Stimulated activated naive CD8-positive, alpha-beta T cell treated with anti-CD3 and anti-CD28 coated beads, Interleukin-15, amount 100 ng/mL, for 72 hours (primary cell): Measurements from ENCODE around the gene BRSK1.

Source experiments
- ATAC-seq: fragments of 150-1000 bp; cut with Tn5 transposase; 2 replicates; pipeline ENCODE4 v1.10.0; 2021; ENCODE audit warnings: mild to moderate bottlenecking, moderate library complexity
- DNase-seq, 2 donors: peaks; one replicate each; pipeline ENCODE4 v3.0.0; 2021 to 2022
- H3K27ac Mint-ChIP-seq, 2 donors: one replicate each; pipeline ENCODE4 v1.8.0; 2022; ENCODE audit warnings: mild to moderate bottlenecking in 2 of 2, mixed read lengths in 2 of 2, moderate library complexity in 2 of 2
- H3K27me3 Mint-ChIP-seq: one replicate; pipeline ENCODE4 v1.8.0; 2022; ENCODE audit warnings: mixed read lengths
- H3K4me1 Mint-ChIP-seq: one replicate; pipeline ENCODE4 v1.8.0; 2022; ENCODE audit warnings: mild to moderate bottlenecking, mixed read lengths
- H3K4me3 Mint-ChIP-seq, 2 donors: one replicate each; pipeline ENCODE4 v1.8.0; 2022; ENCODE audit warnings: mild to moderate bottlenecking in 2 of 2, mixed read lengths in 2 of 2, moderate library complexity in 1 of 2
- H3K9me3 Mint-ChIP-seq, 2 donors: one replicate each; pipeline ENCODE4 v1.8.0; 2022; ENCODE audit warnings: mixed read lengths in 2 of 2

Gene BRSK1

GRCh38 chr19:55278391-55279135, 5.2 kb upstream of the BRSK1 start:
- DNase-seq, result no peak
- Mint-ChIP-seq H3K4me3 (peak overlapping the region; percentile 99 to 100), H3K4me1 (peaks cover 63% of the 10 kb centered on the region), H3K27ac (no peak overlapping the region), H3K27me3 (no peaks in the 10 kb centered on the region), H3K9me3 (no peaks in the 10 kb centered on the region)
- ATAC-seq, result no peak

- no peaks in the 10 kb centered on the region for H3K27me3 Mint-ChIP-seq
- no peak for DNase-seq
- peak overlapping the region; percentile 99 to 100 for H3K27ac Mint-ChIP-seq
- peak overlapping the region; percentile 99 to 100 for H3K4me3 Mint-ChIP-seq
- peaks cover 66% of the 10 kb centered on the region for H3K4me1 Mint-ChIP-seq
- ATAC-seq, result no peak
- H3K9me3 Mint-ChIP-seq, result no peaks in the 10 kb centered on the region
Observed at GRCh38 chr19:55279340-55279739, 4.5 kb upstream of the BRSK1 start.

- Mint-ChIP-seq H3K4me3 (peak within 1 kb of the TSS; percentile 99 to 100), H3K27ac (peak within 1 kb of the TSS; percentile 99 to 100), H3K27me3 (no peaks in the 10 kb centered on the region), H3K9me3 (no peaks in the 10 kb centered on the region), H3K4me1 (peaks cover 70% of the 10 kb centered on the region)
- DNase-seq, result peak; percentile 99
- peak; percentile 93 for ATAC-seq
Observed at GRCh38 chr19:55279770-55280643, 3.8 kb upstream of the BRSK1 start, which contains the start of gene HSPBP1. HSPBP1 (minus strand) TSS chr19:55280110; CDS start chr19:55279608, 502 bp downstream.

GRCh38 chr19:55284405-55285058, 735 bp downstream of the BRSK1 start:
- peak overlapping the region in 1 of 2 donors; percentile 42 for H3K27ac Mint-ChIP-seq
- peak; percentile 1 for ATAC-seq
- peaks cover 45% of the 10 kb centered on the region for H3K4me1 Mint-ChIP-seq
- no peak for DNase-seq
- no peaks in the 10 kb centered on the region for H3K9me3 Mint-ChIP-seq
- H3K4me3 Mint-ChIP-seq, result peak overlapping the region; percentile 25 to 64
- no peaks in the 10 kb centered on the region for H3K27me3 Mint-ChIP-seq

GRCh38 chr19:55285229-55285890, 1.6 kb downstream of the BRSK1 start:
- ATAC-seq (no peak), DNase-seq (no peak)
- Mint-ChIP-seq H3K4me3 (peak overlapping the region; percentile 25 to 64), H3K27ac (peak overlapping the region in 1 of 2 donors; percentile 42), H3K9me3 (no peaks in the 10 kb centered on the region), H3K27me3 (no peaks in the 10 kb centered on the region), H3K4me1 (peaks cover 37% of the 10 kb centered on the region)

- ATAC-seq (no peak), DNase-seq (no peak)
- Mint-ChIP-seq H3K4me1 (peaks cover 19% of the 10 kb centered on the region), H3K27me3 (no peaks in the 10 kb centered on the region), H3K9me3 (no peaks in the 10 kb centered on the region), H3K4me3 (no peak overlapping the region), H3K27ac (no peak overlapping the region)
Observed at GRCh38 chr19:55287361-55288079, 3.7 kb downstream of the BRSK1 start.

- no peak overlapping the region for H3K27ac Mint-ChIP-seq
- ATAC-seq (no peak), DNase-seq (no peak)
- peaks cover 6% of the 10 kb centered on the region for H3K4me1 Mint-ChIP-seq
- no peak overlapping the region for H3K4me3 Mint-ChIP-seq
- H3K27me3 Mint-ChIP-seq, result no peaks in the 10 kb centered on the region
- no peaks in the 10 kb centered on the region for H3K9me3 Mint-ChIP-seq
Observed at GRCh38 chr19:55289117-55289796, 5.5 kb downstream of the BRSK1 start.

GRCh38 chr19:55297267-55297666, 13.5 kb downstream of the BRSK1 start:
- no peaks in the 10 kb centered on the region for H3K27me3 Mint-ChIP-seq
- peaks cover 20% of the 10 kb centered on the region for H3K4me1 Mint-ChIP-seq
- no peaks in the 10 kb centered on the region for H3K9me3 Mint-ChIP-seq
- ATAC-seq, result no peak
- no peak for DNase-seq
- no peak overlapping the region for H3K27ac Mint-ChIP-seq
- H3K4me3 Mint-ChIP-seq, result no peak overlapping the region

- no peak for DNase-seq
- no peaks in the 10 kb centered on the region for H3K27me3 Mint-ChIP-seq
- peaks cover 21% of the 10 kb centered on the region for H3K4me1 Mint-ChIP-seq
- no peak overlapping the region for H3K4me3 Mint-ChIP-seq
- no peak overlapping the region for H3K27ac Mint-ChIP-seq
- ATAC-seq, result no peak
- H3K9me3 Mint-ChIP-seq, result no peaks in the 10 kb centered on the region
Observed at GRCh38 chr19:55299991-55300390, 16.2 kb downstream of the BRSK1 start.

GRCh38 chr19:55300886-55301458, 17.2 kb downstream of the BRSK1 start:
- ATAC-seq (no peak), DNase-seq (no peak)
- H3K4me3 Mint-ChIP-seq, result peak overlapping the region; percentile 92 to 93
- no peaks in the 10 kb centered on the region for H3K27me3 Mint-ChIP-seq
- no peaks in the 10 kb centered on the region for H3K9me3 Mint-ChIP-seq
- peaks cover 26% of the 10 kb centered on the region for H3K4me1 Mint-ChIP-seq
- H3K27ac Mint-ChIP-seq, result no peak overlapping the region

- Mint-ChIP-seq H3K27me3 (no peaks in the 10 kb centered on the region), H3K9me3 (no peaks in the 10 kb centered on the region), H3K27ac (peak overlapping the region; percentile 92 to 94), H3K4me3 (peak overlapping the region; percentile 92 to 93), H3K4me1 (peaks cover 26% of the 10 kb centered on the region)
- DNase-seq (peak; percentile 93 to 96), ATAC-seq (peak; percentile 92)
Observed at GRCh38 chr19:55301459-55302317, 17.9 kb downstream of the BRSK1 start.

- peak overlapping the region; percentile 92 to 93 for H3K27ac Mint-ChIP-seq
- ATAC-seq (no peak), DNase-seq (no peak)
- H3K27me3 Mint-ChIP-seq, result no peaks in the 10 kb centered on the region
- peak overlapping the region; percentile 92 to 93 for H3K4me3 Mint-ChIP-seq
- H3K9me3 Mint-ChIP-seq, result no peaks in the 10 kb centered on the region
- peaks cover 26% of the 10 kb centered on the region for H3K4me1 Mint-ChIP-seq
Observed at GRCh38 chr19:55302318-55302703, 18.5 kb downstream of the BRSK1 start.

- ATAC-seq, result no peak
- Mint-ChIP-seq H3K4me3 (no peak overlapping the region), H3K27ac (no peak overlapping the region), H3K27me3 (no peaks in the 10 kb centered on the region), H3K9me3 (no peaks in the 10 kb centered on the region), H3K4me1 (peaks cover 26% of the 10 kb centered on the region)
- no peak for DNase-seq
Observed at GRCh38 chr19:55303477-55303876, 19.7 kb downstream of the BRSK1 start.
